Measurements from ENCODE around the gene DPYSL3. TPM values are rescaled to one million over a fixed set of nuclear protein-coding genes. Genes with fewer than 3 reads are reported as not detected.

The DPYSL3 gene
- total RNA-seq, 1 experiment from 2014 or later: 156 TPM

DNA sequence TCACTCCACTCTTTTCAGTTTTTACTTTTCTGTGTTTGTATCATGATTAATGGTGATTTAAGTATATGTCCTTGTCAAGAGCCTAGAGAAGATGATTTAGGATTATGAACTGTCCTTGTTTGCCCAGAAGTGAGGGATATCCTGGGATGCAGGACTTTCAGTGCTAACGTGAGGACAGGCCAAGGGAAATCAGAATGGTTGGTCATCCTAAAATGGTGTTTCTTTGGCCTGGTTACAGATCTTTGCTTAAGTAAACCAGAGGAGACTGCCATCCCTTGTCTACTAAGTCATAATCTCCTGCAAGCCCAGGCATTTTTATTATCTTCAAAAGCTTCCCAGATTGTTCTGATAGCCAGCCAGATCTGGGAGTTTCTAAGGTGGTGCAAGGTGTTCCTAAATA is 22.3 kb upstream of the DPYSL3 start:
- H3K27me3 ChIP-seq (replicated peaks): no peaks in the 10 kb centered on the region
- no peak overlapping the region for H3K4me3 ChIP-seq
- no peaks in the 10 kb centered on the region for H3K36me3 ChIP-seq
- no peak overlapping the region for H3K27ac ChIP-seq
- no peak for DNase-seq (ENCODE audit: low read depth in 1 of 2, low spot score in 2 of 2)
- no peaks in the 10 kb centered on the region for H3K9me3 ChIP-seq (replicated peaks)
- peaks cover 43% of the 10 kb centered on the region for H3K4me1 ChIP-seq (replicated peaks)

DNA sequence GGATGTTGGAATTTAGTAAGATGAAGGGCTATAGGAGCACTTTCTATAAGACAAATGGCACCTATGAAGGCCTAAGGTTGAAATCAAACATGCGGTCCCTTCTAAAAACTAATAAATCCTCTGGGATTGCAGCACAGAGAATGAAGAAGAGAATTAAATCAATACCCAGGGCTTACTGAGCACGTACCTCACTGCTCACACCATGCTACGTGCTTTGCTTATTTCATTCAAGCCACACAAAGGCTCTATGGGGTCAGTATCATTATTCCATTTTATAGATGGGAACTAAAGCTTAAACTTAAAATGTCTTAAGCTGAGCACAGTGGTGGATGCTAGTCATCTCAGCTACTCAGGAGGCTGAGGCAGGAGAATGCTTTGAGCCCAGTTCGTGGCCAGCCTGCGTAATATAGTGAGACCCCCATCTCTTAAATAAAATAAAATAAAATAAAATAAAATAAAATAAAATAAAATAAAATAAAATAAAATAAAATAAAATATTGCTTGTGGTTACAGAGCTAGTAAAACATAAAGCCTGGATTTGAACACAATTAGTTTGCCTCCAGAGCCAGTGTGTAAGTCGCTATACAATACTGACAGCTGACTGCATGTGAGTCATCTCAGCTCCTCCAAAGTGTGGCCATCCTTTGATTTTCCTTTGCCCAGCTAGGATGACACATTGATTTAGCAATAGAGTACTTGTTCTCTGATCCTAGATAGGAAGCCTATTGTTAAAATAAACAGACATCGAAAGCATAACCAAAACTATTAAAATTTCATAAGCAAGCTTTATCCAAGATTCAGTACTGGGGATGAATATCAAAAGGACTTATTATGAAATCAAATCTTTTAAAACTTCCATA is 20.9 kb upstream of the DPYSL3 start:
- Histone ChIP-seq H3K36me3 (no peaks in the 10 kb centered on the region), H3K4me1 (replicated peaks) (peaks cover 29% of the 10 kb centered on the region), H3K27me3 (replicated peaks) (no peaks in the 10 kb centered on the region), H3K4me3 (no peak overlapping the region), H3K27ac (no peak overlapping the region), H3K9me3 (replicated peaks) (no peaks in the 10 kb centered on the region)
- peak; percentile 61 to 69 for DNase-seq (ENCODE audit: low read depth in 1 of 2, low spot score in 2 of 2)

DNA sequence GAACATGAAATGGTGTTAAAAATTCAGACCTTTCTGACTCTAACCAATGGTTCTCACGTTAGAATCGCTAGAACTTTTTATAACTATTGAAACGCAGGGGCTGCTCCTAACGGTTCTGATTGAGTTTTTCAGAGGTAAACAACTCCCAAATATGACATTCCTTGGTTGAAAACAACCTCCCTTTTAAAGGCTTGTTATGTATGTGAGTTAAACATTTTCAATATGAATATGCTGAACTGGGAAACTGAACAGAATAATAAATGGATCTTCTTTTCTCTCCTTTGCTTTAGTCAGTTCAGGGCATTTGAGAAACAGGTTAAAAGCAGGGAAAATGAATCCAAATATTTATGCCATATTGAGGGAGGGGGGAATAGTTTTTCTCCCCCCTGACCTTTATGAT is 13.2 kb upstream of the DPYSL3 start:
- Histone ChIP-seq H3K4me3 (no peak overlapping the region), H3K4me1 (replicated peaks) (peaks cover 23% of the 10 kb centered on the region), H3K27me3 (replicated peaks) (no peaks in the 10 kb centered on the region), H3K9me3 (replicated peaks) (no peaks in the 10 kb centered on the region), H3K36me3 (no peaks in the 10 kb centered on the region), H3K27ac (peak overlapping the region; percentile 13)
- DNase-seq (ENCODE audit: low read depth in 1 of 2, low spot score in 2 of 2): no peak

DNA sequence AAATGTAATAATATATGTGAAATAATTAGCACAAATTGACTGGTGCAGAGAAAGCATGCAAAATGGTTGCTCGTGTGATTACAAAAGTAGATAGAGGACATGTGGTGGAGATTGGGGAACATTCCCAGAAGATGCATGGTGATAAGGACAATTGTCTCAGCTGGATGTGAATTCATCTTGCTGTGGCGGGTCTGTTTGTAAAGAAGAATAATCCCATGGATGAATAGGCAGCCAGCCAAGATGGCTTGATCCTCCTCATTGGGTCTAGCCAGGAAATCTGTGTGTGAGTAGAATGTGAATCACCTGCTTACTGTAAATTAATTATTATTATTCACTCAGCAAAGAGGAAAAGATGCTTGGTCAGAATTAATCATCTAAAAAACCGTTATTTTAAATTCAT is 12.6 kb upstream of the DPYSL3 start:
- no peak overlapping the region for H3K4me3 ChIP-seq

DNA sequence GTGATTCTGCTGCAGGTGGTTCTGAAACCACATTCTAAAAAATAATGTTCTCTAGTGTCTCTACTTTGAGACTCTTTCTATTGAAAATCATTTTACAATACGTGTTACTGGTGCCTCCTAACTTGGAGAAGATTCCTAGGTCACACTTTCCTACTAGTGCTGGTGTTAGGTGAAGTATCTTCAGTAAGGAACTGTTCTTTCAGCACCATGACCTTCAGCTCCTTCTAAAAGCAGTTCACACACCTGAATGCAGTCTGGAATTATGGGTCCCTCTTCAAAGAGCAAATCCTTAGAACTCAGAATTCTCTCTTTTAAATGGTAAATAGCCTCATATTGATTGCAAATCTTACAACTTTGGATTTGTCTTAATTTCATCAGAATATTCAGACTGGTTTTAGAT is 10.6 kb upstream of the DPYSL3 start:
- no peaks in the 10 kb centered on the region for H3K9me3 ChIP-seq (replicated peaks)
- no peaks in the 10 kb centered on the region for H3K36me3 ChIP-seq
- DNase-seq (ENCODE audit: low read depth in 1 of 2, low spot score in 2 of 2): no peak
- peaks cover 23% of the 10 kb centered on the region for H3K4me1 ChIP-seq (replicated peaks)
- no peak overlapping the region for H3K4me3 ChIP-seq
- no peaks in the 10 kb centered on the region for H3K27me3 ChIP-seq (replicated peaks)
- no peak overlapping the region for H3K27ac ChIP-seq

More for the DNA sequence above, 12.6 kb upstream of the DPYSL3 start:
- Histone ChIP-seq H3K36me3 (no peaks in the 10 kb centered on the region), H3K27me3 (replicated peaks) (no peaks in the 10 kb centered on the region), H3K27ac (peak overlapping the region; percentile 13), H3K4me1 (replicated peaks) (peaks cover 23% of the 10 kb centered on the region), H3K9me3 (replicated peaks) (no peaks in the 10 kb centered on the region)
- DNase-seq (ENCODE audit: low read depth in 1 of 2, low spot score in 2 of 2): peak; percentile 47 to 72

DNA sequence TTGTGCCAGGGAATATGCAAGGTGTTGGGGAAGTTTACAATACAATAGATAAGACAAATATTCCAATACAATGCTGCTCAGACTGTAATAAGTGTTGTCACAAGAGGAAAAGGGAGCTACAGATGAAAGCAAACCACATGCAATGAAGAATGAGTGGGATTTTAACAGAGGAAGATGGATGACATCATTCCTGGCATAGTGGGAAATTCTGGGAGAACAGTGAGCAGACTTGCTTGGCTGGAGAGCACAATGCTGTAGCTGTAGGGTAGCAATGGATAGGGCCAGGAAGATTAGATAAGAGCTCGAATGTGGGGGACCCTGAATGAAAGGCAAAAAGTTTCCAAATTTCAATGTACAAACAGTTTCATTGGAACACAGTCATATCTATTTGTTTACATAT is 9.5 kb upstream of the DPYSL3 start:
- Histone ChIP-seq H3K4me3 (no peak overlapping the region), H3K9me3 (replicated peaks) (no peaks in the 10 kb centered on the region), H3K27ac (no peak overlapping the region), H3K27me3 (replicated peaks) (no peaks in the 10 kb centered on the region), H3K4me1 (replicated peaks) (peaks cover 23% of the 10 kb centered on the region), H3K36me3 (no peaks in the 10 kb centered on the region)
- no peak for DNase-seq (ENCODE audit: low read depth in 1 of 2, low spot score in 2 of 2)

DNA sequence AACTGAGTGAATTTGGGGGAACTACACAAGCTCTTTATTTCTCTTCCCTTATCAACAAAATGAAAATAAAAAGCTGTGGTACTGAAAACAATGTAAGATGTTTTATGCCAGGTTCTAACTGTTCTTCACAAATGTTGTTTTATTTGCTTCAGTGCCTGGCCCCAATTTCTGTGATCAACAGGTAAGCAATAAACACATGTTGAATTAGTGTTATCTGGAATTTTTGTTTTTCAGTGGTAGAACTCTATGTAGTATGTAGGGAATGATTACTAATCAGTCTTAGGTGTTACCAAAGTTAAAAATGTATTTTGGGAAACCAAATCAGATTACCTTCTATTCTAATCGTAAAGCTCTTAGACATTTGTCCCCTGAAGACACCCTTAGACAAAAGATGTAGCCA is 7.5 kb upstream of the DPYSL3 start:
- DNase-seq (ENCODE audit: low read depth in 1 of 2, low spot score in 2 of 2): no peak
- H3K27ac ChIP-seq: no peak overlapping the region
- H3K4me3 ChIP-seq: no peak overlapping the region
- H3K36me3 ChIP-seq: no peaks in the 10 kb centered on the region
- H3K4me1 ChIP-seq (replicated peaks): peaks cover 22% of the 10 kb centered on the region
- H3K9me3 ChIP-seq (replicated peaks): no peaks in the 10 kb centered on the region
- H3K27me3 ChIP-seq (replicated peaks): no peaks in the 10 kb centered on the region

DNA sequence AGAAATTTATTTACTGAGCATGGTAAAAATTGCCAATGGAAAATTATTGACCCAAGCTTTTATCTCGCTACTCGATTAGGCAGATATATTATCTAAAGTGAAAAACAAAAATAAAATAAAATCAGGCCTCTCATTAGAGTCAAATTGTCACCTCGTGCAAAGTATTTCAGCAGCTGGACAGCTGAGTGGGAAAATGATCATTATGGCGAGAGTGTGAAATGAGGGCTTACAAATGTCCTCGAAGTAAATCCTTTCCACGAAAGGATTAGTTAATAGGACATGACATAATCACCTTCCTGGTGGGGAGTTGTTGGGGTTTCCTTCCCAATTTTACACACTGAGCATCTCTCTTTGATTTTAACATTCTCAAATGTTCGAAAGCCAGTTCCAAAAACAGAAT is 5.4 kb upstream of the DPYSL3 start:
- Histone ChIP-seq H3K36me3 (no peaks in the 10 kb centered on the region), H3K4me3 (no peak overlapping the region), H3K9me3 (replicated peaks) (no peaks in the 10 kb centered on the region), H3K4me1 (replicated peaks) (peaks cover 19% of the 10 kb centered on the region), H3K27ac (no peak overlapping the region), H3K27me3 (replicated peaks) (no peaks in the 10 kb centered on the region)
- DNase-seq (ENCODE audit: low read depth in 1 of 2, low spot score in 2 of 2): no peak

DNA sequence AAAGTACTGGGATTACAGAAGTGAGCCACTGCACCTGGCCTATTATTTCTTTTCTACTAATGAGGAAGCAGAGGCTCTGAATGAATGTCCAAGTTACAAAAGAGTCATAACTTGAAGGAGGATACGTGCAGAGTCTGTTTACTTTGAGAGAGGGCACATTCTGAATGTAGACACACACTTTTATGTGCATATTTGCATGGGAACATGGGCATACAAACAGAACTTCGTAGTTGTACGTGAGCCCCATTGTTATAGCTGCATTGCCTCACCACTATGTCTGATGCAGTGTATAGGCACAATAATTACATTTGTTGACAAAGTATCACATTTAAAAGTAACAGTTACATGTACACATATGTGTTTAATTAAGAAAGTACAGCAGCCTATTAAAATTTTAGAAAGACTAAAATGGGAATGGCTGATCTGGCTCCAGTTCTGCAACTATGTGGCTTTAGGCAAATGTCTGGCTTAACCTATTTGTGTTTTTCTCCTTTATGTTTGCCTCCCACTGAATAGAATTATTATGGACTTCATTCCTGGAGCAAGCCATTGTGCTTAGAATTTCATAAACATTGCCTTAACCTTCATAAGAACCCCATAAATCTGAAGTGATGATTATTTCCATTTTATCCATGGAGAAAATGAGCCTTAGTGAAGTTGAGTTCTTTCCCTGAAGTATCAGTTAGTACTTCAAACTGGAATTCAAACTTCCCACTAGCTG is 3.0 kb upstream of the DPYSL3 start:
- H3K9me3 ChIP-seq (replicated peaks): no peaks in the 10 kb centered on the region
- no peak overlapping the region for H3K4me3 ChIP-seq
- H3K4me1 ChIP-seq (replicated peaks): peaks cover 30% of the 10 kb centered on the region
- DNase-seq (ENCODE audit: low read depth in 1 of 2, low spot score in 2 of 2): peak in 1 of 2 experiments; percentile 32
- H3K27me3 ChIP-seq (replicated peaks): no peaks in the 10 kb centered on the region
- no peaks in the 10 kb centered on the region for H3K36me3 ChIP-seq
- no peak overlapping the region for H3K27ac ChIP-seq

DNA sequence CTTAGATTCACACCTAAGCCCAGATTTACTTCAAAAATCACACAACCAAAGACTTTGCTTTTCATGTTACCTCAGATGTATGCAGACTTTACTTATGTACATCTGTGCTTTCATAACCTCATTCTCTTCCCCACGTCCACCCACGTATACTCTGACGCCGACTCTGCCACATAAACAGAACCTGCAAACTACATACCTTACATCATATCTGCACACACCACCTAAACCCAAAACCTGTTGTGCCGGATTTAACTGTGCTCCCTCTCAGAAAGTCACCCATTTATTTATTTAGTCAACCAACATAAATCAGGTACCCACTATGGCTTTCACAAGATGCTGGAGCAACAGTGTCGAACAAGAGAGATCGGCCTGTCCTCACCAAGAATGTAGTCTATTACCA is 1.0 kb upstream of the DPYSL3 start:
- DNase-seq (ENCODE audit: low read depth in 1 of 2, low spot score in 2 of 2): no peak
- Histone ChIP-seq H3K4me3 (no peak overlapping the region), H3K4me1 (replicated peaks) (peaks cover 42% of the 10 kb centered on the region), H3K27ac (no peak overlapping the region), H3K9me3 (replicated peaks) (peaks cover 3% of the 10 kb centered on the region; the same call in 1 of the 2 replicates), H3K36me3 (peaks cover 5% of the 10 kb centered on the region), H3K27me3 (replicated peaks) (no peaks in the 10 kb centered on the region)

DNA sequence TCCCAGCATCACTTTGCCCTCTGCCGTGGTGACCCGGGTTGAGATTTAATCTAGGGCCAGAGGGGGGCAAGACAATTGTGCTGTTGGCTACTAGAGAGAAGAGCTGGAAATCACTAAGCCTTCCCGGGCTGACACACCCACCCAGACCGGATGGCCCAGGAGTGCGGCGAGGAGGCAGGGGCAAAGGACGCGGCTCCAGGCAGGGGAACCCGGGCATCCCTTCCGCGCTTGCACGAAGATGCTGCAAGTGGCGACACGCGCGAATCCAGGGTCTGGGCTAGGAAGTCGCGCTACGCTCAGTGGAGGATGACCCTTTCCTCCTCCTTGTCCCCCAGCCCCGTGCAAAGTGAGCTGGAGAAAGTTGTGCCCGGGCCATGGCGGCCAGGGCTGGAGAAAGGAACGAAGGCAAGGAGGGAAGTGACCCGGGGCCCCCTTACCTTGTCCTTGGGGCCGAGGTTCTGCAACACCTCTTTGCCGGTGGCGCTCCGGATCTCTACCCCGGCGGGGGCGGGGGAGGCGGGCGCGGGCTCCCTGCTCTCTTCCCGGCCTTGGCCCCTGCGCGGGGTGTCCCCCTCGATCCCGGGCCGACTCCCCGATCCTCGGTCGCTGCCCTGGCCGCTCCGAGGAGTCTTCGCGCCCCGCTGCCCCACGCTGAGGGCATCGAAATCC is 693 bp downstream of the DPYSL3 start:
- DNase-seq (ENCODE audit: low read depth in 1 of 2, low spot score in 2 of 2): peak; percentile 69
- peak overlapping the region; percentile 41 for H3K27ac ChIP-seq
- peaks cover 3% of the 10 kb centered on the region; the same call in 1 of the 2 replicates for H3K9me3 ChIP-seq (replicated peaks)
- peaks cover 5% of the 10 kb centered on the region for H3K36me3 ChIP-seq
- no peaks in the 10 kb centered on the region for H3K27me3 ChIP-seq (replicated peaks)
- H3K4me3 ChIP-seq: peak overlapping the region; percentile 60
- peaks cover 48% of the 10 kb centered on the region for H3K4me1 ChIP-seq (replicated peaks)

DNA sequence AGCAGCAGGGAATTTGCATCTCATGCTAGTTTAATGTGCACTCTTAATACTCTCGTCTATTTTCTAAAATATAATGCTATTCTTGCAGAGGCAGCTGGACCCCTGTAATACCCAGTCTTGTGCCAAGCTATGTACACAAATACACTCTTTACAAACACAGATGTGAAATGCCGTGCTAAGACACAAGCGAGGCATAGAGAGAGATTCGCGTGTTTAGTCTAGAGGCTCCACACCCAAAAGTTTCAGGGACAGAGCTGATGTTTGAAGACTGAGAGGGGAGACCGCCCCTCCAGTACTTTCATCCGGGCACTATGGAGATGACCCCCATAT is 1.2 kb downstream of the DPYSL3 start:
- Histone ChIP-seq H3K36me3 (peaks cover 5% of the 10 kb centered on the region), H3K27me3 (replicated peaks) (no peaks in the 10 kb centered on the region), H3K4me3 (peak overlapping the region; percentile 60), H3K4me1 (replicated peaks) (peaks cover 53% of the 10 kb centered on the region), H3K9me3 (replicated peaks) (peaks cover 3% of the 10 kb centered on the region; the same call in 1 of the 2 replicates), H3K27ac (peak overlapping the region; percentile 41)
- DNase-seq (ENCODE audit: low read depth in 1 of 2, low spot score in 2 of 2): peak in 1 of 2 experiments; percentile 62

DNA sequence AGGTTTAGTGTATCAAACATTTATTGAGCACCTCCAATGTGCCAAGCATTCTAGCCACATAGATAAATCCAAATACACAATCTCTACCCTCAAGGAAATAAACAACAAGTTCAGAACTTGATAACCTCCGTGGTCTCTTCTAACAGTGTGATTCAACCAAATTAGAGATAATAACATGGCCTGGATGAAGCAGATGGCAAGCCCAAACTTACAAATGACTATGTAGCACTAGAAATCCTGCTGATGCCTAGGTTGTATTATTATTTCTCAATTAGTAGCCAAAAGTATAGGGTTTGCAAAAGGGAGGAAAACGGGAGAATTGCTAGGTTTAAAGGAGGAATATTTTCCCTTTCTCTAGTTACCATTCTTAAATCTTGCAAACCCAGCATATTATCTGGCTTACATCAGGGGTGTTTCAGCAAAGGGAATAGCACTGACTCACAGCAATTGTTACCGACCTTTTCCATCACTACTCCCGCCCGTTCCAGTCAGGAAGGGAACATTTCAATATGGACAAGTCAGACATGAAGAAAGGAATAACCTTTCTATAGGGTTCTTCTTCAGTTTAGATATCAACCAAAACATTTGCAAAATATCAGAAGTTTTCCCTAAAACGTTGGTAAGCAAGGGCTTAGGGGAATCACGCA is 2.3 kb downstream of the DPYSL3 start:
- Histone ChIP-seq H3K27me3 (replicated peaks) (no peaks in the 10 kb centered on the region), H3K9me3 (replicated peaks) (peaks cover 3% of the 10 kb centered on the region; the same call in 1 of the 2 replicates), H3K27ac (peak overlapping the region; percentile 32), H3K4me3 (peak overlapping the region; percentile 60), H3K4me1 (replicated peaks) (peaks cover 44% of the 10 kb centered on the region), H3K36me3 (peaks cover 5% of the 10 kb centered on the region)
- DNase-seq (ENCODE audit: low read depth in 1 of 2, low spot score in 2 of 2): peak; percentile 60 to 71

Measured in SJSA1 (cell line).